Measurements from ENCODE around the gene DUS1L.

GRCh38 chr17:82037889-82038195 lies 27.8 kb downstream of the DUS1L start:
- TF ChIP-seq POLR2A (IDR thresholded peaks at IDR 0.05) (no peak), CTCF (IDR thresholded peaks at IDR 0.05) (no peak)
